GM12878 (cell line): ENCODE measurements around the gene SARDH. TPM values are rescaled to one million over a fixed set of nuclear protein-coding genes. Genes with fewer than 3 reads are reported as not detected.

Source experiments
- ATAC-seq: fragments of 200-7000 bp; cut with Tn5 transposase; 3 replicates; pipeline ENCODE4 v1.9.1; 2020; ENCODE audit warnings: mild to moderate bottlenecking, moderate library complexity
- BruUV-seq: library from RNA; stranded (reverse); fragments of 400-500 nt; replicated peaks from 2 replicates; lab custom pipeline; 2021; lab: Mats Ljungman, UMichigan
- CTCF ChIA-PET: fragments of 300-600 bp; sonication (Branson Sonifier 250); formaldehyde crosslinking; extraction: SDS; loops from one replicate; lab custom pipeline; 2021; ENCODE audit warnings: inconsistent platforms; lab: Yijun Ruan, JAX
- POLR2A ChIA-PET: fragments of 350-600 bp; formaldehyde crosslinking; extraction: SDS; loops from one replicate; lab custom pipeline; 2021; ENCODE audit warnings: inconsistent platforms; lab: Charles Lee
- RAD21 ChIA-PET: fragments of 300-600 bp; sonication (Branson Sonifier 250); formaldehyde crosslinking; loops from one replicate; lab custom pipeline; 2023; ENCODE audit warnings: antibody characterized with exemption; ENCODE audit not compliant: unreplicated experiment; lab: Charles Lee
- SMC1A ChIA-PET: fragments of 300-600 bp; sonication (Branson Sonifier 250); formaldehyde crosslinking; loops from one replicate; lab custom pipeline; 2023; ENCODE audit not compliant: unreplicated experiment, uncharacterized antibody; lab: Charles Lee
- DNase-seq: peaks from one replicate; pipeline ENCODE4 v3.0.0-alpha.2; 2011; ENCODE audit warnings: low read depth, low spot score
- FAIRE-seq: peaks from 3 replicates; lab custom pipeline; 2011; peaks lifted over from hg19 to GRCh38; lab: Jason Lieb, UNC
- H2AFZ ChIP-seq: 2 replicates; pipeline ENCODE4 v1.6.0; 2011; ENCODE audit warnings: low read depth, low read length, control low read depth; ENCODE audit not compliant: control insufficient read depth
- H3K27ac ChIP-seq: 2 replicates; pipeline ENCODE4 v1.5.1; 2011; ENCODE audit warnings: control low read depth; ENCODE audit not compliant: control insufficient read depth, insufficient read depth
- H3K27me3 ChIP-seq, 2 experiments: replicated peaks in 1 of 2; 2 replicates each; pipeline versions ENCODE4 v1.6.0 to v1.6.1; 2011; ENCODE audit warnings: low read length in 1 of 2; ENCODE audit not compliant: control insufficient read depth in 2 of 2, insufficient read depth in 2 of 2
- H3K36me3 ChIP-seq, 2 experiments: 2 replicates each; pipeline ENCODE4 v1.5.1; 2011; ENCODE audit warnings: low read length in 1 of 2; ENCODE audit not compliant: control insufficient read depth in 2 of 2, insufficient read depth in 2 of 2
- H3K4me1 ChIP-seq: 2 replicates; pipeline ENCODE4 v1.6.1; 2011; ENCODE audit warnings: mild to moderate bottlenecking, low read length, moderate library complexity, mixed read lengths; ENCODE audit not compliant: control insufficient read depth, insufficient read depth
- H3K4me2 ChIP-seq: 2 replicates; pipeline ENCODE4 v1.6.0; 2011; ENCODE audit warnings: control low read depth; ENCODE audit not compliant: control insufficient read depth, insufficient read depth
- H3K4me3 ChIP-seq: fragments of 200-600 bp; sonication (generic); 2 replicates; pipeline ENCODE4 v1.5.1; 2016
- H3K79me2 ChIP-seq: 2 replicates; pipeline ENCODE4 v1.6.0; 2011; ENCODE audit warnings: low read length; ENCODE audit not compliant: control insufficient read depth, insufficient read depth
- H3K9ac ChIP-seq: 2 replicates; pipeline ENCODE4 v1.8.0; 2011; ENCODE audit warnings: low read length, control low read depth, mixed read lengths; ENCODE audit not compliant: control insufficient read depth, insufficient read depth
- H3K9me3 ChIP-seq: replicated peaks from 3 replicates; pipeline ENCODE4 v1.5.1; 2011; ENCODE audit warnings: mild to moderate bottlenecking, low read length; ENCODE audit not compliant: control insufficient read depth, insufficient read depth
- H4K20me1 ChIP-seq: 2 replicates; pipeline ENCODE4 v1.6.0; 2011; ENCODE audit not compliant: control insufficient read depth, insufficient read depth
- CEBPZ ChIP-seq: fragments of 150-350 bp; IDR thresholded peaks from 2 replicates; pipeline ENCODE4 v1.6.1; 2016; ENCODE audit warnings: low read depth, low read length
- GATAD2B ChIP-seq: fragments of 450-650 bp; conservative IDR thresholded peaks from 2 replicates; pipeline ENCODE4 v1.6.1; 2017; ENCODE audit warnings: low read depth, mild to moderate bottlenecking, moderate library complexity
- NFYB ChIP-seq: IDR thresholded peaks from 2 replicates; pipeline ENCODE4 v1.6.1; 2011; ENCODE audit warnings: low read depth, mild to moderate bottlenecking, low read length, improper control_type of control experiment, moderate library complexity; ENCODE audit not compliant: insufficient read depth
- PAX8 ChIP-seq: fragments of 450-650 bp; IDR thresholded peaks from 2 replicates; pipeline ENCODE4 v1.6.1; 2017; ENCODE audit warnings: mild to moderate bottlenecking, moderate library complexity
- PBX3 ChIP-seq: IDR thresholded peaks from 2 replicates; pipeline ENCODE4 v1.6.1; 2011; ENCODE audit warnings: mild to moderate bottlenecking, low read depth, low read length, moderate library complexity; ENCODE audit not compliant: insufficient replicate concordance
- PML ChIP-seq: IDR thresholded peaks from 2 replicates; pipeline ENCODE4 v1.6.1; 2012; ENCODE audit warnings: low read length, inconsistent platforms
- POLR2A ChIP-seq: IDR thresholded peaks from 2 replicates; pipeline ENCODE4 v1.6.1; 2011; ENCODE audit warnings: low read depth, mild to moderate bottlenecking, low read length
- RAD51 ChIP-seq: fragments of 450-650 bp; IDR thresholded peaks from 2 replicates; pipeline ENCODE4 v1.6.1; 2016; ENCODE audit warnings: moderate library complexity, mild to moderate bottlenecking, inconsistent platforms
- RUNX3 ChIP-seq: IDR thresholded peaks from 2 replicates; pipeline ENCODE4 v1.6.1; 2012; ENCODE audit warnings: low read length, inconsistent platforms
- SPI1 ChIP-seq: IDR thresholded peaks from 2 replicates; pipeline ENCODE4 v1.6.1; 2011; ENCODE audit warnings: low read depth, mild to moderate bottlenecking, low read length, moderate library complexity, borderline replicate concordance; ENCODE audit not compliant: insufficient read depth
- TBL1XR1 ChIP-seq: IDR thresholded peaks from 2 replicates; pipeline ENCODE4 v1.6.1; 2012; ENCODE audit warnings: low read depth, low read length, improper control_type of control experiment
- ZBTB4 ChIP-seq: fragments of 450-650 bp; formaldehyde crosslinking; IDR thresholded peaks from 2 replicates; pipeline ENCODE4 v1.4.0; 2022; ENCODE audit warnings: mild to moderate bottlenecking, moderate library complexity
- ZZZ3 ChIP-seq: IDR thresholded peaks from 2 replicates; pipeline ENCODE4 v1.6.1; 2011; ENCODE audit warnings: low read depth; ENCODE audit not compliant: control insufficient read depth, insufficient read length
- WGBS: methylation state at CpG from one replicate; pipeline ENCODE4 v1.1.6; 2016; ENCODE audit warnings: low lambda C conversion rate; ENCODE audit not compliant: insufficient replicate concordance, insufficient coverage; ENCODE audit errors: missing lambda C conversion rate; 5-methylcytosine and 5-hydroxymethylcytosine counted together
- in situ Hi-C: fragments of 300-500 bp; cut with MboI; formaldehyde crosslinking; loops from 9 replicates; pipeline ENCODE4 v1.14.3; 2018; ENCODE audit warnings: mixed read lengths
- intact Hi-C: fragments of 100-400 bp; cut with micrococcal nuclease; formaldehyde crosslinking; loops from one replicate; pipeline ENCODE4 v1.14.2; 2022; ENCODE audit not compliant: unreplicated experiment
- polyA plus RNA-seq, 11 experiments: library from polyadenylated mRNA; depleted of rRNA in 4 of 11; unstranded in 6 of 11; stranded (reverse) in 5 of 11; fragments of >200 nt; fragmentation: Nextera tagmentation in 4 of 11; fragmentation: Illumina TruSeq in 1 of 11; extraction: Ambion mirVana in 4 of 11; extraction: Trizol in 1 of 11; gene quantifications; 1 replicate in 1 of 11; 2 replicates in 10 of 11; pipeline versions ENCODE4 v1.2.1 to v1.2.3, GENCODE V29; 2011 to 2016; ENCODE audit warnings: inconsistent platforms in 2 of 11, missing spikeins in 2 of 11, low read depth in 1 of 11
- total RNA-seq, 4 experiments: library from RNA; depleted of rRNA in 3 of 4; stranded (reverse); fragments of >200 nt in 3 of 4; fragmentation: Illumina TruSeq in 1 of 4; extraction: Trizol in 1 of 4; gene quantifications; 2 replicates each; pipeline versions ENCODE4 v1.2.1 to v1.2.3, GENCODE V29; 2013 to 2021

Gene SARDH
- total and polyA plus RNA-seq, 10 of the 15 experiments (the other 5 are each of a cell fraction or from before 2014, with no cell fraction given), result 0.03 to 0.15 (median 0.10) TPM; not detected in 6

- ATAC-seq (no peak), DNase-seq (no peak), FAIRE-seq (no peak)
- RAD21 ChIA-PET, result no interaction called here
- TF ChIP-seq RAD51 (no peak), ZBTB4 (CRISPR knock-in tag) (no peak), PAX8 (no peak), RUNX3 (no peak), CEBPZ (no peak), GATAD2B (no peak), NFYB (no peak), POLR2A (no peak), PML (no peak), PBX3 (no peak), TBL1XR1 (no peak), ZZZ3 (no peak), SPI1 (no peak)
- H3K27me3 ChIP-seq, result peaks cover 0 to 4% of the 10 kb centered on the region in 2 experiments; a peak in 2 of 4 replicates
- H3K4me2 ChIP-seq, result no peak overlapping the region
- no peaks in the 10 kb centered on the region for H3K36me3 ChIP-seq
- SMC1A ChIA-PET, result no interaction called here
- in situ Hi-C loops (no loop called here), intact Hi-C loops (no loop called here)
- POLR2A ChIA-PET, result no interaction called here
- H3K9ac ChIP-seq, result no peak overlapping the region
- BruUV-seq, result no TSS peak
- WGBS, result 15% methylated on average over 10 of the region's 10 CpGs
- no peaks in the 10 kb centered on the region for H4K20me1 ChIP-seq
- no peak overlapping the region for H3K4me3 ChIP-seq
- CTCF ChIA-PET, result no interaction called here
- H3K4me1 ChIP-seq, result no peaks in the 10 kb centered on the region
- no peaks in the 10 kb centered on the region for H3K9me3 ChIP-seq
- no peak overlapping the region for H2AFZ ChIP-seq
- no peak overlapping the region for H3K27ac ChIP-seq
- H3K79me2 ChIP-seq, result no peaks in the 10 kb centered on the region
Measured at GRCh38 chr9:133689151-133689763, 48.9 kb downstream of the SARDH start.
